SHP77 treated with DMSO at 0.1 percent for 48 hours (cell line): ENCODE data around the gene SLC7A14.

Experiments
- DNase-seq: peaks from one replicate; lab custom pipeline; 2025; lab: John Stamatoyannopoulos, UW

The SLC7A14 gene

DNA sequence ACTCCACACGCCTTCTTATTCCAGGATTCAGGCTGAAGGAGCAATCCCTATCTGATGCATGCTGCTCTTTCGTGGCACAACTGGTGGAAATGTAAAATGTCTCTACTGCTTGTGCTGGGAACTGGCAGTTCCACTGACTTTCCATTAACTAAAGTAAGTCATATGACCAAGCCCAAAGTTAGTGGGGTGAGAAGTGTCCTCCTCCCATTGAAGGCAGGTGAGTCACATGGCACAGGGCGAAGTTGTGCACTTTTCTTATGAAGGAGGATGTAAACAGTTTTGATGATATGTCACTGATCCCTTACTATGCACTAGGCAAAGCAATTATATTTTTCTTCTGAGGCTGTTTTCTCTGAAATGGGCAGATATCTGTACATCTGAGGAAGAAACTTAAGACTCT, 51.6 kb downstream of the SLC7A14 start:
- DNase-seq: no peak

DNA sequence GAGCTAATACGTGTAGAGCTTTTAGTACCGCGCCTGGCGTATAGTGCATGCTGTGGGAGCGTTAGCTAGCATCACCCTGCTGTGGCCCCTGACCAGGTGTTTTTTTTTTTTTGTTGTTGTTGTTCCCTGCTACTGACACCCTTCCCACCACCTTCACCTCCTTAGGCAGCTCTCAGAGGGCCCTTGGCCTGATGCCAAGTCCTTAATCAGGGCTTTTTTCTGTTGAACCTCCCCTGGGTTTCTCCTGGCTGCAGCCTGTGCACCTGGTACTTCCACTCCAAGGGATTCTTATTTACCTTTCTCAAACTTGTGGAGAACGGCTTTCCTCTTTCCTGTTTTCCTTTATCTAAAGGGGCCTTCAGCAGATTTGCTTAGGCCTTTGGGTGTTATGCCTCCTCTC, 53.3 kb downstream of the SLC7A14 start:
- DNase-seq: no peak

DNA sequence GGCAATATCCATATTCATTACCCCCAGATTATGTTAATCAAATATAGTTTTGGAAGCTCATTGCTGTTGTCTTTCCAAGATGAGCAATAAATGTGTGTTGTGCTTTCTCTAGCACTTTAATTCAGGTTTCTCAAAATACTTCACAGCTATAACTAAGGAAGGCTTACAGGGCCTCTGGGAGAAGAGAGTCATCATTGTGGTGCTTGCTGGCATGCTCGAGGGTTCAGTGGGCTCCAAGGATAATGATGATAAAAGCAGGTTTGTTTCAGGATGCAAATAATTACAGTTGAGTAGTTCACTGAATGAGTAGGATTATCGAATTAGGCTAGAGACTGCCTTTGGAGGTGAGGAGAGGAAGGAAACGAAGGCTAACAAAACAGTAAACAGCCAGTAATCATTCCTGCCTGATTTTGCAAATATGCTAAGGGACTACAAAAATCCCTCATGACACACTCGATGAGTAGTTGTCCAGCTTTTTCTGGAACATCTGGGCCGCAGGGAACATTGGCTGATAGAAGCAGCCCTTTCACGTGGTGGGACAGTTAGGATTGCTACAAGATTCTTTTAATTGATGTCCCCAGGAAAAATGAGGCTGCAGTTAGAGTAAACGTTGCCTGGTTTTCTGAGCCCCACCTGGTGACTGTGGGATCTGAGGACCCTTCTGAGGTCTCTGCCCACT, 54.1 kb downstream of the SLC7A14 start:
- no peak for DNase-seq

DNA sequence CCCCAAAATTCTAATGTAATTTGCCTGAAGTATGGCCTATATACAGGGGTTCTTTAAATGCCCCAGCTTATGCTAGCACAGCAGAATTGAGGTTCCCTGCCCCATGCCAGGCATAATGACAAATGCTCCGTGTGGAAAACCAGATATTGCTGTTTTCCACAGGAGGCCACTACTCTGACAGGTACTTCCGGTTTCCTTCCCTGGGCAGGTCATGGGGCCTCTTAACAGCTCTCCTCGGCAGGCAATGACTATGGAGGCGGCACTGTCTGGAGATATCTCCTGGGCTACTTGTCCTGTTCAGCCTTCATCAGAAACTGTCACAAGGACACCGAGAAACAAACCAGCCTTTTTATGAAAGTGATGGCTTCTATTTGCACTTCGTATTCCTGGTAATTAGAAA, 54.8 kb downstream of the SLC7A14 start:
- no peak for DNase-seq

DNA sequence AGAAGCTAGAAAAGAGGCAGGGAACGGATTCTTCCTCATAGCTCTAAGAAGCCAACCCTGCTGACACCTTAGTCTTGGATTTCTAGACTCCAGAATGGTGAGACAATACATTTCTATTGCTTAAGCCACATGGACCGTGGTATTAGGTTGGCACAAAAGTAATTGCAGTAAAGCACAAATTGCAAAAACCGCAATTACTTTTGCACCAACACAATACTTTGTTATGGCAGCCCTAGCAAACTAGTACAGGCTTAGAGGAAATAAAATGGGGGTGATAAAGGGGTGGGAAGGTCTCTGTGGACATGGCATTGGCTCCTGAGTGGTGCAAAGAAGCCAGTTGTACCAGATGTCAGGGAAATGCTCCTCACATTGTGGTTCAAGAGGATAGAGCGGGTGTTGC, 56.0 kb downstream of the SLC7A14 start:
- DNase-seq: no peak

DNA sequence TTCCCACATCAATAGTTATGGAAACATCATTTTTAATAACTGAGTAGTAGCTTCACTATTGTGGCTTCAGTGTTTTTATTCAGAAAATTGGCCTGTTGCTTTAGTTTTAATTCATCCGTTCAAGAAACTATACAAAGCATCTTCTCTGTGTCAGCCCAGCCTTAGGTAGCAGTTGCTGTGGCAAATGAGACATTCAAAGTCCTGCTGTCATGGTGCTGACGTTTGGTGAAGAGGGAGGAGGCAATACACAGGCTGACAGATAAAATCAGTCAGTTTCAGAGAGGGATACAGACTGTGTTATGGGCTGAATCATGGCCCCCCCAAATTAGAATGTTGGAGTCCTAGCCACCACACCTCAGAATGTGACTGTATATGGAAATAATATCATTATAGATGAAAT, 56.5 kb downstream of the SLC7A14 start:
- no peak for DNase-seq

DNA sequence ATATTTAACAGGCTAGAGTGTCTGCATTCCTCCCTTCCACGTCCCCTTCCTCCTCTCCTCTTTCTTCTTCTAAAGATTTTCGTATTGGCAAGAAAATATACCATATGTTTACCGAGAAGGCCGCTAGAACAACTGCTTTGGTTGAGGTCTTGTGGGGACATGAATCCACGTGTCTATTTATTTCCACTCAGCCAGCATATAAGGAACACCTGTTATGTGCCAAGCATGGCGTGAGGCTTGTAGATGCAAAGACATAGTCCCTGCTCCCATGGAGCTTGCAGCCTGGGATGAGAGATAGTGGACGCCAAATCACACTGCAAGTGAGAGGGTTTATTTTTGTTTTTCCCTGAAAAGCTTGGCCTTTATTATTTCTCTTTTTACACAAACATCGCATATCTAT, 57.1 kb downstream of the SLC7A14 start:
- no peak for DNase-seq

DNA sequence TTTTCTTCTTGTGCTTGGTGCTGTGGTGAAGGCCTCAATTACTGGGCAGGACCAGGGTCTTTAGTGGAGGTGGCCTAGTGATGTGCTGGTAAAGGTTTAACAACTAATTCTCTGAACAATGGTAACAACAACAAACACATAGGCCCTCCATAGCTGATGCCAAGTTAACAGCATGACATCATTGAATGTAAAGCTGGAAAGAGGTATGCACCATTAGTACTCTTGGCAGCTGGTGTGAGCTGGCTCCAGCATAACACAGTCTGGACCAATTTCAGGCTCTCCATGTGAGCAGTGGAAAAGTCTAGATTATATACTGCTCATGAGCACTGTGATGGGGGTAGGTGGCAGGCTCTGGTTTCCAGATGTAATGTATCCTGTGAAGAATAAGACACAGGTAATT, 61.8 kb downstream of the SLC7A14 start:
- DNase-seq: no peak

DNA sequence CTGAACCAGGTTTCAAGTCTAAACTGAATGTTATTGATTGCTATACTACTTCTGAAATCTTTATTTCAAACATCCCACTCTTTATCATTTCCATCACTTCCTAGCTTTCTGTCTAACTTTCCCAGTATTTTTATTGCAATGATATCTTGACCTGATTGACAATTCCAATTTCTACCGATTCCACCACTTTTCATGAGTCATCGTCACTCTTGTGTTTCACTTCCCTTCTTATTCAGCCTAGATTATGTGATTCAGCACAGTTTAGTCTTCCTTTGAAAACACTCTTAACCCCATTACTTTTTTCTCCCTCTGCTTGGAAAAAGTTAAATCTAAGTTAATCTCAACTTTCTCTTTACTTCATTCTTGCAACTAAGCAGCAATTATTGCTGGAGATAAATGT, 62.6 kb downstream of the SLC7A14 start:
- DNase-seq: no peak

DNA sequence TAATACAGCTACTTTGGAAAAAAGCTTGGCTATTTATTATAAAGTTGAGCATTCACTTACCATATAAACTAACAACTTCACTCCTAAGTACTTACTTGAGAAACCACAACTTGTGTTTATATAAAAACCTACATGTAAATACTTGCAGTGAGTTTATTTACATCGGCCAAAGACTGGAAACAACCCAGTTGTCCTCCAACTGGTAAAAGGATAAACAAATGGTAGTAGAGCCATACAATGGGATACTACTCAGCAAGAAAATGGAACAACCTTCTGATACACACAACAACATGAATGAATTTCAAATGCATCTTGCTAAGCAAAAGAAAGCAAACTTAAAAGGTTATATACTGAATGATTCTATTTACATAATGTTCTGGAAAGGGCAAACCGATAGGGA, 63.7 kb downstream of the SLC7A14 start:
- DNase-seq: no peak

DNA sequence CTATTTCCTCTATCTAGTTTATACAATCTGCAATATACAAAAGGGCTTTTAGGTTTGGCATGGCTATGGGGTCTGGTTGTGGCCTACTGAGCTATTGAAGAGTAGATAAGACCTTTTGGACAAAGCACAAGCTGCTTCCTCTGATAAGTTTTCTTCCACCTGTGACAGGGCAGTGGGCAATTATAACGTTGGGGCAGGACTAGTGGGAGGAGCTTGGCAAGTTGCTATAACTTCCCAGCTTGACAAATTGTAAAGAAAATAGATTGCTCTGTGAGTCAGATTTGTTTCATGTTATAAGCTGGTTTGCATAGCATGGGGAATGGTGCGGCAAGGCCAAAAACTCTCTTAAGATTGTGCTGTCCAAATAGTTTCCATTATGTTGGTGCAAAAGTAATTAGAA, 64.9 kb downstream of the SLC7A14 start:
- no peak for DNase-seq

DNA sequence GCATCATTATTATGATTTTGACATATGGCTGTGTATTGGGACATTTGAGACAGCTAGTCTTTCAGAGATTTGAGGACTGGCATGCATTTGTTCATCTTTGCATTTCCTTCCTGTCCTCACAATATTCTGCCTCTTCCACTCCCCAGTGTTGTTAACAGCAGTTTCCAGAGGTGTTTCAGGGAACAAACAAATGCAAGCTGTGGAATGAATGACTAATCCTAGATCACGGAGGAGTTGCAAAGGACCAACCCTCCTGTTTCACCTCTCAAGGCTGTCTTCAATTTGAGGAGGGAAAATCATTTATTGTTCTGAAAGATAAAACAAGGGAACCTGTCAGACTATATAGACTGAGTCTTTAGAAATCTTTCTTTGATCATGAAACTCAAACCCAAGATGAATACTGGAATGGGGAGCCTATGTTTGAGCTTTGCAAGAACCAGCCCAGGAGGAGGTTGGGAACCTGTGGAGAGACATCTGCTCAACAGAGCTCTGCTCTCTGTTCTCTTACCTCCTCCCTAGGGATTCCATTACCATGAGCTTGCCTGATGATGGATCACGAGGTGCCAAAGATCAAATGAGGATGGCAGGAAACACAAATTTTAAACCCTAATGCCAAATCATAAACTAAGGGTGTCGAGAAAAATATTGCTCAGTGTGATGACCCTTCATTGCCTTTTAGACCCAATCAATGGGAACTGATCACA, 68.5 kb downstream of the SLC7A14 start:
- DNase-seq: no peak

DNA sequence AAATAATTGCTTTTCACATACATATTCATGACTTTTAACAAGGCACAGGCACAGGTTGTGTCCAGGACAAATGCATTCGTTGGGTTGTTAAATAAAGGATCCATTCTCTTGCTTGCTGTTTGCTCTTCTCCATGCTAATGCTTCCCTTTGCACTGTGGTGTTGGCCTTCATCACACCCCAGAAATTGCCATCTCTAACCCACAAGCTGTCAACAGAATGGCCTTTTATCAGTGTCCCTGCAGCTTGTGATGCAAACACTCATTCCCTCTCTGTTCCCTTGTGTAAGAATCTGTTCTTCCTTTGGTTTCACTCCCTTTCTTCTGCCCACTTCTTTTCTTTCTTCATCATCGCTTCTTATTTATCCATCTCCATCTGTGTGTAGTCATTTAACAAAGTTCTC, 72.2 kb downstream of the SLC7A14 start:
- no peak for DNase-seq

DNA sequence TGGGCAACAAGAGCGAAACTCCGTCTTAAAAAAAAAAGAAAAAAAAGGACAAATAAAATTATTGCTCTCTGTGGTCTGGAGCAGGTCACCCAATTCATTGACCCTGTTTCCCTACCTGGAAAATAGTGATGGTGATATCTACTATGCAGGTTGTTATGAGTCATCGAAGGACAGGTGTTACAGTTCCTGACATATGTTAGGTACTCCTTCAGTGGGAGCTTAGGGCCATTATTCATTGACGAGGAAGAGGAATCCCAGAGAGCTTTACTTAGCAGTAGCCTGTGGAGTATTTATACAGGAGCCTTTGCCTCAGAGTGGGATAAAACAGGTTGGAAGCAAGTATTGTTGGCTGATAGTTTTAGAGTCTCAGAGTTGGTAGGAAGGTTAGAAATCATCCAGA, 74.5 kb downstream of the SLC7A14 start:
- no peak for DNase-seq

DNA sequence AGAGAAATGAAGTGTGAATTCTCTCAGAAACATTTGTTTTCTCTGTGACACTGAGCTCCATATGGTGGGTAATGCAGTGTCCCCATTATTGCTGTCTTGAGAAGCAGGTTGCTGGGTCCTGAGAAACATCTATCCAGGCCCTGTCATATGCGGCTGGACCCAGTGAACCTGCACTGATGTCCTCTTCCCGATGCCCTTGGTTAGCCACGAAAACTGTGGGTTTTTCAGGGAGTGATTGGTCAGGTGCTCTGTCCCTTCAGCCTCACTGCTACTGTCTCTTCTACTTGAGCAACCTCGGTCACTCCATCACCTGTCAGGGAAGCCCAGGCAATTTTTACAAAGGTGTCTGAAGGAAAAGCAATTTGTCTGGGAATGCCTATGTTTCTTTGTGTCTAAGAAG, 77.0 kb downstream of the SLC7A14 start:
- DNase-seq: no peak

DNA sequence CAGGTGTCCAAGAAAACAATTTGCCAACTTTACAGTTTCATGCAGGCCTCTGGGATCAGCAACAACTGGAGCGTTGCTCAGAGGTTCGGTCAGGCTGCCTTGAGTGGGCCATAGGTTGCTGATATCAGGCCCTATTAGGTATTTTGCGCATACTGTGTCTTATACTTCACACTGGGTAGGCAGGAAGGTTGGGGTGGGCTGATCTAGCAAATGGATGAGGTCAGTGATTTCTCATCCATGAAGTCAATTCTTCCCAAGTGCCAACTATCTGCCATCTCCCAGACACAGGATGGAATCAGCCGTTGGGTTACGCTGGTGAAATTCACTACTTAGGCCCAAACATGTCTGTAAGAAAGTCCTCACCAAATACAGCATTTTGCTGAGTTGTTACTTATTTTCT, 77.6 kb downstream of the SLC7A14 start:
- DNase-seq: no peak

DNA sequence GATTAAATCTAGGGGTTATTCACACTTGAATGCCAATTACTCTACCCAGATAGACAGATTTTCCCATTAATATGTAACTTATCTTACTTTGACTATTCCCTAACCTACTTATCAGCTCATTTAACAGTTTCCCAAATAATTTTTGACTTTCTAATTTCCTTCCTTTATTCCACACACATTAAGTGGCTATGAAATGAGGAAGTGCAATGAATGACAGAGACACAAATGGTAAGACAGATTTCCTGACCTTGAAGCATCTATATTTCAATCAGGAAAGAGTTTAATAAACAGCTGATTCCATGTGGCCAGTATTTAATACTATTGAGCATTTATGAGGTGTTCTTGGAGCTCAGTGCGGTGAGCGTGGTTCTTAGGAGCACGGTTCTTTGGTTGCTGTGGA, 78.8 kb downstream of the SLC7A14 start:
- DNase-seq: no peak

DNA sequence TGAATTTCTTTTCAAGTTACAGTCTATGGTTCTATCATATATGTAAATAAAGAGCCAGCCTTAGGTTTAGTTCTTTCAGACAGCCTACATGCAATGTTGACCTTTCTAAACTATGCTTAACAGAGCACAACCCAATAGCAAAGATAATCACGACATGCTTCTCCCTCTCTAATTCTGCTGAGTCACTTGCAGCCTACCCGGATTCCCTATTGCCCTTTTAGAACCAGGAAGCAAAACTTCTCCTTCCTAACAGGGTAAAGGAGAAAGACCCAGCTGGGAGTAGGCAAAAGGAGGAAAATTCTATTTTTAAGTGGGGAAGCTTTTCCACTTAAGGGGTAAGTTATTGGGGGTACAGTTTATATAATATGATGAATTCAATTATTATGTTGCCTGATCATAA, 79.3 kb downstream of the SLC7A14 start:
- DNase-seq: peak; percentile 53

DNA sequence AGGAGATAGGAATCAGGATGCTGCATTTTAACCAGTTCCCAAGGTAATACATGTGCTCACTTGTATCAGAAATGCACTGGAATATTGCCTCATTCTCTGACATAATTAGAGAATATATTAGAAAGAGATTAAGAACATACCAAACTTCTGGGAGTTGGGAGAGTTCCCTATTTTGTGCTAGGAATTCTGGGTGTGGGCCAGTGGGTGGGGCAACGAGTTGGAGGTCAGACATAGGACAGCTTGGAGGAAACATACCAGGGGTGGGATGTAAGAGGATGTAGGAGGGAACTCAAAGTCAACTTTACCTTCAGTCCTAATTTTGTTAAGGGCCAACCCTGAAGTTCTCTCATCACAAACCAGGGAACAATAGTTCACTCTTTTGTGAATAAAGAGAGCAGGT, 83.6 kb downstream of the SLC7A14 start:
- no peak for DNase-seq

DNA sequence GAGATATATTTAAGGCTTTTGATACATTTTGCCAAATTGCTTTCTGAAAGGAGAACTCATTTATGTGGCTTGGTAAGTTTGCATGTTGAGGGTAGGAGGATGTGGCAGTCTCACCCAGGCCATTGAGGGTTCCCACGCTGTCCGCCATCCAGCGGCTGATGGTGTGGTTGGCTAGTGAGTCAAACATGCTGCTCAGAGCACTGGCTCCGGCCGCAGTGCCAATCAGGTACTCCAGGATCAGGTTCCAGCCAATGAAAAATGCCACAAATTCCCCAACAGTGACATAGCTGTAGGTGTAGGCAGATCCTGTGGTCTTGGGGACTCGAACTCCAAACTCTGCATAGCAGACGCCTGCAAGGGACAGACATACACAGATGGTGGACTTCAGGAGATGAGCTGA, 84.9 kb downstream of the SLC7A14 start:
- no peak for DNase-seq

DNA sequence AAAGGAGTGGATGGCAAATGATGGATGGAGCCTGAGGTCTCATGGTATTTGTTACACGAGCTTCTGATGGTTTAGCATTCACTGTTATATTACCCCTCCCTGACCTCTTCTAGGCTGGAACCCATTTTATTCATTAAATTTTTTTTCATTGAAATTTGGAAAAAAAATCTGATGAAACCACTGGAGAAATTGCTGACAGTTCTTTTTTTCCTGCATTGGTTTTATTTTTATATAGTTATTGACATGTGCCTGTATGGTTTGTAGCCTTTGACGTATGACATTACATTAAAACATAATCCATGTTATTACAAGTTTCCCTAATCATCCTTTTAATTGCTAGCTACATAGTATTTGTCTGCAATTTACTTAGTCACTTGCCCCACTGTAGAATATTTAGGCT, 85.4 kb downstream of the SLC7A14 start:
- DNase-seq: no peak

DNA sequence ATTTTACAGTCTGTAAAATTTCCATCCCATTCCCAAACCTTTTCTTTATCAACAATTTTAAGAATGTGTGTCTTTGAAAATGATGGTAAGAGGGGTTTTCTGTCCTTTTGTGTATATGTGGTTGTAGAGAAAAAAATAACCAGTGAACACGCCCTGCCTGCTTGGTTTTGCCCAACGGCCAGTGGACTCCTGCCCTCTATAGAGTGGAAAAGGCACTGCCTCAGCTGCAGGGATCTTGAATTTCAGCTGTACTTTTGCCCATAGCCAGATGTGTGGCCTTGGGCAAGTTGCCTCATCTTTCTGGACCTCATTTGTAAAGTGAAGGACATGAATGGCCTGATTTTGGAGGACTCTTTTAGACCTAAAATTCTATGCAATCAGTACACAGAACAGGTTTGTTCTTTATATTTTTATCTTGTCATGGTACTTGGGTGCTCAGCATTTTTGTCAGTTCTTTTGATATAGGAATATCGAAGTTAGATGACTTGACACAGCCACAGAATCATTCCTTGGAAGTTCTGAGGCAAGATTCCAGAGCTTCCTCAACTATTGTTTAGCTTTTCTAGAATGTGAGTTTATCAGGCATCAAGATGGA, 86.2 kb downstream of the SLC7A14 start:
- no peak for DNase-seq

DNA sequence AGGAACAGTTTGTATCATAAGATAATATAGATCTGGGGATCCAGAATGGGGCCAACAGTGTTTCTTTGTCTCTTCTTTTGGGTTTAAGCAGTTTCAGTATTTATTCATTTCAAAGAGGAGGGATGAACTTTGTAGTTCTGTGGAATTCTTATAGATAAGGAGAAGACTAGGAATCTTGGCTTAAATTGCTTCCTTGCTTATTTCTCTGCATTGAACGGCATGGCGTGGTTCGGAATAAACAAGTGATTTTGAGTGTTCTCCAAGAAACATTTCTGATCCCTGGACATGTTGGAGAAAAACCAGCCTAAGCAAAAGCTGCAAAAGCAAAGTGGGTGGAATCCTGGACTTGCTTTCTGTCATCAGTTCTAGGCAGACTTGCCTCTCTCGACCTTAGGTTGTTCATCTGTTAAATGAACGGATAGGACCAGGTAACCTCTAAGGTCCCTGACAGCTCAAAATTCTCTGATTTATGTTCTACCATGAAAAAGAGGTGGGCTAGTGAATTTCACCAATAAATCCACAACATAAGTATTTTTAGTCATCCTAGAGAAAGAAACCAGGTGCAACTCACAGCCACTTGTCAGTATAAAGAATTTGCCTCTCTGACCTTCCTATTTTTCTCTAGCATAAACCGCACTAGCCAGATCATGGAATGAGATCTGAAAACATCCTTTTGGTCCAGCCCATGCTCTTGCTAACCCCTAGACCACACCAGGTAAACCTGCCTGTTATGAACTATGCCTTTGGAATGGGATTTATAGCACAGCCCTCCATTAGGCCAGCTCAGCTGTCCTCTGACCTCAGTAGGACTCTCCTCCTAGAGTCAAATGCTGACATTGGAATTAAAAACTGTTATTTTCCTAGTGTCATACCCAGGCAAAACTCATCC, 88.4 kb downstream of the SLC7A14 start:
- no peak for DNase-seq
